ENCODE data around the gene MTFMT. TPM values are rescaled to one million over a fixed set of nuclear protein-coding genes. Genes with fewer than 3 reads are reported as not detected.

The MTFMT gene
- polyA plus RNA-seq, 6 donors from 2014 or later: 16.3 to 25.2 (median 19.5) TPM

DNA sequence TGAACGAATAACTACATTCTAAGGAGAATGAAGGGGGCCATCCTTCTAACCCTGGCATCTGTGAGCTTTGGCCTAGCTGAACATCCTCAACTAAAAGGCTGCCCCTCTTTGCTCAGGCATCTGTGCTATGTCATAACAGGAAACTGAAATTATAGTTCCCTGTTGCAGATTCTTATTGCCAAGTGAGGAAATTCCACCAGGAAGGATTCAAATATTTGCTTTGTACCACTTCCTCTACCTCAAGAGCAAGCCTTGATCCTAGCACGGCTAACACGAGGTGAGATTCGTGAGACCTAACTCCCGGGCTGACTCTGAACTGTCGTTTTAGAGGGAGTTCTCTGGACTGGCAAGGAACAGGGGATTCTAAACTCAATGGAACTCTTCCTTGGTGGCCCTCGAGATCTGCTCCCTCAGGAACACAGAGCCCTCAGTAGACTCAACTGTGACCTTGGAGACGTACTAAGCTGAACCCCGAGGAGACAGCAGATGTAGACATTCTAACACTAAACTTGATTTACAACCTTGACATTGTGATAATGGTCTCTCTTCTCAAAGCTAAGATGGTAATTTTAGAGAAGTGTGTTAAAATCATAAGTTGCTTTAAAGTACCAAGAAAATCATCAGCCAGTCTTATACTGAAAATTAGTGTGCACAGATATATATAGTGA lies 43.9 kb downstream of the MTFMT start:
- Mint-ChIP-seq H3K27me3 (no peaks in the 10 kb centered on the region), H3K27ac (peak overlapping the region; percentile 44 to 89 (median 74)), H3K36me3 (no peaks in the 10 kb centered on the region), H3K9me3 (no peaks in the 10 kb centered on the region), H3K4me1 (peaks cover 35 to 54% (median 47%) of the 10 kb centered on the region in 3 donors), H3K4me3 (peak overlapping the region; percentile 26 to 73 (median 58))
- ATAC-seq (ENCODE audit: low read depth in 2 of 2) (no peak), DNase-seq (no peak)

DNA sequence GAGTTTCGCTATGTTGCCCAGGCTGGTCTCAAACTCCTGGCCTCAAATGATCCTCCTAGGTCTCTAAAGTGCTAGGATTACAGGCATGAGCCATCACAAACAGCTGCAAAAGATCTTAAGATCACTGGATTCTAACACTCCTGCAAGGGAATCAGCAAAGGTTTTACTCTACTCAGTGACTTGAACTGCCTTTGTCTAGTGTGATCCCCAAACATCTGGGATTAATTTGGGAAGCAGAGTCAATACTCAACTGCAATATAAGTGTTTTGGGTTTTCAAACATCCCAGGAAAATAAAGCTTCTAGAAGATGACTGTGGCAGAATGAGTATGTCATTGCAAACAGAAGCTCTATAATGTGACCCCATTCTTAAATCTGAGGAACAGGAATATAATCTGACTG lies 47.0 kb downstream of the MTFMT start:
- Mint-ChIP-seq H3K4me3 (no peak overlapping the region), H3K9me3 (no peaks in the 10 kb centered on the region), H3K27me3 (no peaks in the 10 kb centered on the region), H3K27ac (no peak overlapping the region), H3K36me3 (peaks cover 10 to 12% of the 10 kb centered on the region in 2 donors), H3K4me1 (peaks cover 17 to 32% (median 27%) of the 10 kb centered on the region in 3 donors)
- ATAC-seq (ENCODE audit: low read depth in 2 of 2): no peak
- DNase-seq: no peak

DNA sequence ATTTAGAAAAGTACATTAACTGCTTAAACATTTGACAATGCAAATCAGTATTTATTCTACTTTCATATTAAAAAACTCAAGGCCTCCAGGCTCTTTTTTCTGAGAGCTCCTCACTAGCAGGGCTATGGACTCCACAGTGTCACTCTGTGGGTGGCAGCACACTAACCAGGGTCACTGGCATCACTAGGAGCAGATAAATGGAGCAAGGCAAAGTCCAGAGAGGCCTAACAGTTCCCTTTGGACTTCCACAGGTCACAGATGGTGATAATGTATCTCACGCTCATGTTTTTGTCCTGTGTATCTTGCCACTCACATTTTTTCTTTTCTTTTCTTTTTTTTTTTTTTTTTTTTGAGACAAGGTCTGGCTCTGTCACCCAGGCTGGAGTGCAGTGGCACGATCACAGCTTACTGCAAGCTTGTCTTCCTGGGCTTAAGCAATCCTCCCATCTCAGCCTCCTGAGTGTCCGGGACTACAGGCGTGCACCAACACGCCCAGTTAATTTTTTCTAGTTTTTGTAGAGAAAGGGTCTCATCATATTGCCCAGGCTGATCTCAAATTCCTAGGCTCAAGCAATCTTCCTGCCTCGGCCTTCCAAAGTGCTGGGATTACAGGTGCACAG lies 47.5 kb downstream of the MTFMT start:
- Mint-ChIP-seq H3K9me3 (no peaks in the 10 kb centered on the region), H3K27ac (no peak overlapping the region), H3K4me1 (peaks cover 14 to 30% (median 23%) of the 10 kb centered on the region in 3 donors), H3K4me3 (no peak overlapping the region), H3K27me3 (no peaks in the 10 kb centered on the region), H3K36me3 (peaks cover 10 to 12% of the 10 kb centered on the region in 2 donors)
- ATAC-seq (ENCODE audit: low read depth in 2 of 2): no peak
- DNase-seq: no peak

DNA sequence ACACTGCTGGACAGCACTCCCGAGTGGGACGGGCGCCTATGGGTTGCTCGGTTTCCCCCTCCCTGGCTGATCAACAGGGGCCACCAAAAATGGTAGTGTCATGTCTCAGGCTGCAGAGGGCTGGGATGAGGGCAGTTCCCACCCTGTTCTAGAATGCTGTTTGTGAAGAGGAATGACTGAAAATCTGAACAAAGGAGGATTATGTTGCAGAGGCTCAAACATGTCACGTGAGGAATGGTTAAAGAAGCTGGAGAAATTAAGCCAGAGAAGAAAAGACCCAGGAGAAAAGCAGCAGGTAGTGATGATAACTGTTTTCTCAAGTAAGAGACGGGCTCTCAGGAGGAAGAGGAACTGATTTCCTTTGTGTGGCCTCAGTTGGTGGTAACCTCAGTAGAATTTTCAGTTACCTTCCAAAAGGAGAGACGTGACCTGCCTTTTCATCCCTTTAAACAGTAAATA lies 50.2 kb downstream of the MTFMT start:
- H3K36me3 Mint-ChIP-seq: peaks cover 15 to 17% of the 10 kb centered on the region in 2 donors

DNA sequence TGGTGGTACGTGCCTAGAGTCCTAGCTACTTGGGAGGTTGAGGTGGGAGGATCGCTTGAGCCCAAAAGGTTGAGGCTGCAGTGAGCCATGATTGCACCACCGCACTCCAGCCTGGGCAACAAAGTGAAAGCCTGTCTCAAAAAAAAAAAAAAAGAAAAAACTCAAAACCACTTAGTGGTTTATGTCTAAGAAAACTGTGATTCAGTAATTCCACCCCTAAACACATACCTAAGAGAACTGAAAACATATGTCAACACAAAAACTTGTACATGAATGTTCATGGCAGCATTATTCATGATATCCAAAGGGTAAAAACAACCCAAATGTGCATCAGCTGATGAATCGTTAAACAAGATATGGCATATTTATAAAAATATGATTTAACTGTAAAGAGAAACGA lies 54.0 kb downstream of the MTFMT start:
- Mint-ChIP-seq H3K27me3 (no peaks in the 10 kb centered on the region), H3K9me3 (no peaks in the 10 kb centered on the region), H3K27ac (no peak overlapping the region), H3K36me3 (peaks cover 15 to 22% of the 10 kb centered on the region in 2 donors), H3K4me1 (no peaks in the 10 kb centered on the region), H3K4me3 (no peak overlapping the region)
- ATAC-seq (ENCODE audit: low read depth in 2 of 2) (no peak), DNase-seq (no peak)

More for the DNA sequence above, 50.2 kb downstream of the MTFMT start:
- peak overlapping the region in 2 of 6 donors; percentile 9 to 37 for H3K27ac Mint-ChIP-seq
- DNase-seq (no peak), ATAC-seq (ENCODE audit: low read depth in 2 of 2) (no peak)
- H3K9me3 Mint-ChIP-seq: no peaks in the 10 kb centered on the region
- no peaks in the 10 kb centered on the region for H3K27me3 Mint-ChIP-seq
- H3K4me3 Mint-ChIP-seq: peak overlapping the region in 1 of 8 donors; percentile 5
- peaks cover under 1 to 11% (median 5%) of the 10 kb centered on the region in 3 donors for H3K4me1 Mint-ChIP-seq

DNA sequence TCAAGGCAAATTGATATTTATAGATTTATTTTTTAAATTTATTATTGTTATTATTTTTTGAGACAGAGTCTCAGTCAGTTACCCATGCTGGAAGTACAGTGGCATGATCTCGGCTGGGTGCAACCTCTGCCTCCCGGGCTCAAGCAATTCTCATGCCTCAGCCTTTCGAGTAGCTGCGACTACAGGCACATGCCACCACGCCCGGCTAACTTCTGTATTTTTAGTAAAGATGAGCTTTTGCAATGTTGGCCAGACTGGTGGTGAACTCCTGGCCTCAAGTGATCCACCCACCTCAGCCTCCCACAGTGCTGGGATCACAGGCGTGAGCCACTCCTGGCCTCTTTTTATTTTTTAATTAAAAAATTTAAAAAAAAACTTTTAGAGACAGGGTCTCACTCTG lies 58.7 kb downstream of the MTFMT start:
- DNase-seq: no peak
- Mint-ChIP-seq H3K4me3 (no peak overlapping the region), H3K9me3 (no peaks in the 10 kb centered on the region), H3K27me3 (no peaks in the 10 kb centered on the region), H3K4me1 (no peaks in the 10 kb centered on the region), H3K36me3 (peaks cover 4 to 18% of the 10 kb centered on the region in 2 donors), H3K27ac (no peak overlapping the region)
- ATAC-seq (ENCODE audit: low read depth in 2 of 2): no peak

DNA sequence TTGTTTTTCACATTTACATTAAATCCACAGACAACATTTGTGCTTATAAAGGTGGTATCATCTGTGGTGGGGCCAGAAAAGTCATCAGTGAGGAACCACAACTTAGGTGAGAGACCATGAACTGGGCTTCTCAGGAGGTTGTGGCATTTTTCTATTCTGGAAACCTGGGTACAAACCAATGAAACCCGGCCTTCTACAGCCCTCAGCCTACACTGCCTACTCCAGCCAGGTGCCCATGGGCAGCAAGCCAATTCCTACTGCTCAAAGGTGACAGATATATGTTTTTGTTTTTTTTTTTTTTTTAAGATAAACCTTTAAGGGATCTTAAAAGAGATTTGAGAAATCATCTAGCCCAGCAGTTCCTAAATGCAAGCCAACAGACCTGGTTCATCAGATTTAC lies 60.0 kb downstream of the MTFMT start:
- Mint-ChIP-seq H3K9me3 (no peaks in the 10 kb centered on the region), H3K36me3 (peaks cover 2 to 22% of the 10 kb centered on the region in 2 donors), H3K27me3 (no peaks in the 10 kb centered on the region)

DNA sequence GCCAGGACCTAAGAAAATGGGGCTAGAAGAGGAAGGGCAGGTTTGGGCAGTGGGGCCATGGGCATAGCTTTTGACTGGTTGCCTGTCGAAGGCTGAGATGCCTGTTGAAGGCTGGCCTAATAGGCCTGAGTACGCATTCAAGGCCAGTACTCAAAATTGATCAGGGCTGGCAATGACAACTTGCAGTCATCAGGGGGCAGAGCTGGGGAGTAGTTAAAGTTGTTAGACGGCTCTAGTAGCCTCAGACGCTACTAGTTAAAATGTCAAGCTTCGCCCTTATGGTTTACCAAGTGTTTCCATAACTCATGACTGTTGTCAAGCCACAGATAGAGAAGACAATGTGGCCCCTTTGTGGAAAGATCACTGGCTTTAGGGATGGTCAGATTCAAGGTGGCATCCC lies 68.4 kb downstream of the MTFMT start:
- ATAC-seq (ENCODE audit: low read depth in 2 of 2): no peak
- no peaks in the 10 kb centered on the region for H3K9me3 Mint-ChIP-seq
- DNase-seq: no peak
- no peaks in the 10 kb centered on the region for H3K27me3 Mint-ChIP-seq
- H3K36me3 Mint-ChIP-seq: peaks cover 33 to 38% of the 10 kb centered on the region in 2 donors
- H3K4me3 Mint-ChIP-seq: no peak overlapping the region
- no peak overlapping the region for H3K27ac Mint-ChIP-seq
- H3K4me1 Mint-ChIP-seq: no peaks in the 10 kb centered on the region

More for the DNA sequence above, 60.0 kb downstream of the MTFMT start:
- Mint-ChIP-seq H3K27ac (no peak overlapping the region), H3K4me1 (no peaks in the 10 kb centered on the region), H3K4me3 (no peak overlapping the region)
- ATAC-seq (ENCODE audit: low read depth in 2 of 2) (no peak), DNase-seq (no peak)

DNA sequence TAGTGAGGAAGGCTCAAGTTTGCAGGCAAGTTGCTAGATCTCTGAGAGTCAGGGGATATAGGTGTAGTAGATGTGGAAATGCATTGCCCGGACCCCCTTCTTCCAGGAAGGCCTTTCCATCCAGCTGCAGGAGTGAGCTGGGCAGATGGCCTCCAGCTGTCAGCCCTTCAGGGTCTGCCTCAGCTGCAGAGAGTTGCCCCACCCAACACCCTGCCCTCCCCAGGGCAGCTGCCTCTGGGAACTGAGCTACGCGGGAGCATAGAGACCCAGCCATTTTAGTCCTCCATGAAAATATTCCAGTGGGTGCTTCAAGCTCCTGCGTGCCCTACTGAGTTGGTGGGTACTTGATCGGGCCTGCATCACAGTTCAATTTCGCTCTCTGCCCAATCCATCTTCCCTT lies 69.3 kb downstream of the MTFMT start:
- H3K4me3 Mint-ChIP-seq: no peak overlapping the region
- H3K27me3 Mint-ChIP-seq: no peaks in the 10 kb centered on the region
- ATAC-seq (ENCODE audit: low read depth in 2 of 2) (no peak), DNase-seq (no peak)
- H3K36me3 Mint-ChIP-seq: peaks cover 33 to 42% of the 10 kb centered on the region in 2 donors
- no peaks in the 10 kb centered on the region for H3K9me3 Mint-ChIP-seq
- H3K4me1 Mint-ChIP-seq: peaks cover 0 to under 1% (median under 1%) of the 10 kb centered on the region in 3 donors
- H3K27ac Mint-ChIP-seq: no peak overlapping the region

DNA sequence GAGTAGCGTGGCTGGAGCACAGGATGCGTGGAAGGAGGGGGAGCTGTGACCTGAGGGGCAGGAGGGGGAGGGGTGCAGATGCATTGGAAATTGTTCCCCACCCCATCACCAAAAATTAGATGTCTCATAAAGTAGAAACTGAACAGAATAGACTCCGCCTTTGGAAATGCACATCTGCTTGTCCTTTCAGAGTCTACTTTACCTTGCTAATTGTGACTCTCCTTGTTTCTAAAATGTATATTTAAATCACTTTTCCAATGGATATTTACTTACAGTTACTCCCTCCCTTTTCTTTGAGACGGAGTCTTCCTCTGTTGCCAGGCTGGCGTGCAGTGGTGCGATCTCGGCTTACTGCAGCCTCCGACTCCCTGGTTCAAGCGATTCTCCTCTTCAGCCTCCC lies 70.3 kb downstream of the MTFMT start:
- Mint-ChIP-seq H3K4me3 (no peak overlapping the region), H3K27ac (no peak overlapping the region), H3K27me3 (no peaks in the 10 kb centered on the region), H3K36me3 (peaks cover 35 to 39% of the 10 kb centered on the region in 2 donors), H3K4me1 (peaks cover 10 to 11% (median 11%) of the 10 kb centered on the region in 3 donors), H3K9me3 (peaks cover 0 to 9% (median 5%) of the 10 kb centered on the region in 7 donors)
- no peak for DNase-seq
- ATAC-seq (ENCODE audit: low read depth in 2 of 2): no peak

DNA sequence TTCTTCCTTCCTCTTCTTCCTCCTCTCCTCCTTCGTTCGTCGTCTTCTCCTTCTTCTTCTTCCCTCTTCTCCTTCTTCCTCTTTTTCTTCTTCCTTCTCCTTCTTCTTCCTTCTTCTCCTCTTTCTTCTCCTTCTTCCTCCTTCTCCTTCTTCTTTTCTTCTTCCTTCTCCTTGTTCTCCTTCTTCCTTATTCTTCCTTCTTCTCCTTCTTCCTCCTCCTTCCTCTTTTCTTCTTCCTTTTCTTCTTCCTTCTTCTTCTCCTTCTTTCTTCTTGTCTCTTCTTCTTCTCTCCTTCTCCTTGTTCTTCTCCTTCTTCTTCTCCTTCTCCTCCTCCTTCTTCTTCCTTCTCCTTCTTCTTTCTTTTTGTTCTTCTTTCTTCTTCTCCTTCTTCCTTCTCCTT lies 75.0 kb downstream of the MTFMT start:
- no peak for ATAC-seq (ENCODE audit: low read depth in 2 of 2)
- no peak for DNase-seq
- H3K9me3 Mint-ChIP-seq: peaks cover 3 to 37% (median 20%) of the 10 kb centered on the region in 7 donors
- H3K4me1 Mint-ChIP-seq: peaks cover 39 to 45% (median 42%) of the 10 kb centered on the region in 3 donors
- no peaks in the 10 kb centered on the region for H3K27me3 Mint-ChIP-seq
- H3K4me3 Mint-ChIP-seq: peak overlapping the region in 4 of 8 donors; percentile 52 to 68 (median 53)
- peaks cover 8 to 38% of the 10 kb centered on the region in 2 donors for H3K36me3 Mint-ChIP-seq
- H3K27ac Mint-ChIP-seq: peak overlapping the region in 5 of 6 donors; percentile 76 to 98 (median 93)

DNA sequence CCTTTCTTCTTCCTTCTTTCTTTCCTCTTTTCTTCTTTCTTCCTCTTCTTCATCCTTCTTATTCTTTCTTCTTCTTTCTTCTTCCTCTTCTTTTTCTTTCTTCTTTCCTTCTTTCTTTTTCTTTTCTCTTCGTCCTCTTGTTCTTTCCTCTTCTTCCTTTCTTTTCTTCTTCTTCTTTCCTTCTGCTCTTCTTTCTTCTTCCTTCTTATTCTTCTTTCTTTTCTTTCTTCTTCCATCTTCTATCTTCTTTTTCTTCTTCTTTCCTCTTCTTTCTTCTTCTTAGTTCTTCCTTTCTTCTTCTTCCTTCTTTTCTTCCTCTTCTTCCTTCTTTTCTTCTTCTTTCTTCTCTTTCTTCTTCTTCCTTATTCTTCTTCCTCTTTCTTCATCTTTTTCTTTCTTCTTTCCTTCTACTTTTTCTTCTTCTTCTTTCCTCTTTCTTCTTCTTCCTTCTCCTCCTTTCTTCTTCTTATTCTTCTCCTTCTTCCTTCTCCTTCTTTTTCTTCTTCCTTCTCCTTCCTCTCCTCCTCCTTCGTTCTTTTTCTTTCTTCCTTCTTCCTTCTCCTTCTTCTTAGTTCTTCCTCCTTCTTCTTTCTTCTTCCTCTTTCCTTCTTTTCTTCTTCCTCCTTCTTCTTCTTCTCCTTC lies 77.5 kb downstream of the MTFMT start:
- ATAC-seq (ENCODE audit: low read depth in 2 of 2) (no peak), DNase-seq (no peak)
- Mint-ChIP-seq H3K4me1 (peaks cover 39 to 45% (median 42%) of the 10 kb centered on the region in 3 donors), H3K27ac (peak overlapping the region; percentile 90 to 98 (median 94)), H3K9me3 (peaks cover 3 to 37% (median 20%) of the 10 kb centered on the region in 7 donors), H3K27me3 (no peaks in the 10 kb centered on the region), H3K4me3 (peak overlapping the region in 4 of 8 donors; percentile 19 to 33 (median 22)), H3K36me3 (peaks cover 8 to 38% of the 10 kb centered on the region in 2 donors)

All from naive B cell (primary cell).